Inflammatory macrophage treated with lipopolysaccharide for 4 hours (primary cell): ENCODE results near the gene EFHC2.

Source experiments
- DNase-seq: peaks from one replicate; pipeline ENCODE4 v3.0.0-alpha.2; 2020

The EFHC2 gene

GRCh38 chrX:44144177-44144945 is 199.1 kb downstream of the EFHC2 start:
- DNase-seq = no peak

- no peak for DNase-seq
These were observed 200.3 kb downstream of the EFHC2 start for GRCh38 chrX:44143061-44143602.

- DNase-seq = no peak
These were observed 213.3 kb downstream of the EFHC2 start for GRCh38 chrX:44130189-44130588.

- DNase-seq = no peak
These were observed 230.1 kb downstream of the EFHC2 start for GRCh38 chrX:44113337-44113736.

- DNase-seq = peak; percentile 4
These were observed 236.6 kb downstream of the EFHC2 start for GRCh38 chrX:44106864-44107263.

- no peak for DNase-seq
These were observed 238.1 kb downstream of the EFHC2 start for GRCh38 chrX:44105228-44105913.

GRCh38 chrX:44104699-44105098 is 238.8 kb downstream of the EFHC2 start:
- DNase-seq = no peak

- DNase-seq = peak; percentile 59
These were observed 242.2 kb downstream of the EFHC2 start for GRCh38 chrX:44101281-44101680.

- DNase-seq = peak; percentile 55
These were observed 244.1 kb downstream of the EFHC2 start for GRCh38 chrX:44099366-44099765.
